GM21619 (cell line): ENCODE data around the gene TRIM7.
"Not testable (repeated sequence)": the region's sequence is repeated elsewhere in the genome, so short reads cannot be mapped to it uniquely, and the experiment has no call there.

ENCODE experiments used
- ATAC-seq: cut with Tn5 transposase; IDR thresholded peaks from one replicate; pipeline ENCODE4 v1.9.1; 2021; ENCODE audit not compliant: unreplicated experiment

The TRIM7 gene

DNA sequence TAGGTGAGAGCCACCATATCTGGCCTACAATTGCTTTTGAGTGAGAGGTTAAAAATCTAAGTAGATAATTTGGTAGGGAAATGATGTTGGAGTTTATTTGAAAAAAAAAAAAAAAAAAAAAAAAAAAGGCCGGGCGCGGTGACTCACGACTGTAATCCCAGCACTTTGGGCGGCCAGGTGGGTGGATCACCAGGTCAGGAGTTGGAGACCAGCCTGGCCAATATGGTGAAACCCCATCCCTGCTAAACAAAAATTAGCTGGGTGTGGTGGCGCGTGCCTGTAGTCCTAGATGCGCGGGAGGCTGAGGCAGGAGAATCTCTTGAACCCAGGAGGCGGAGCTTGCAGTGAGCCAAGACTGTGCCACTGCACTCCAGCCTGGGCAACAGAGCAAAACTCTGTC is 9.3 kb upstream of the TRIM7 start:
- not testable (repeated sequence) for ATAC-seq

DNA sequence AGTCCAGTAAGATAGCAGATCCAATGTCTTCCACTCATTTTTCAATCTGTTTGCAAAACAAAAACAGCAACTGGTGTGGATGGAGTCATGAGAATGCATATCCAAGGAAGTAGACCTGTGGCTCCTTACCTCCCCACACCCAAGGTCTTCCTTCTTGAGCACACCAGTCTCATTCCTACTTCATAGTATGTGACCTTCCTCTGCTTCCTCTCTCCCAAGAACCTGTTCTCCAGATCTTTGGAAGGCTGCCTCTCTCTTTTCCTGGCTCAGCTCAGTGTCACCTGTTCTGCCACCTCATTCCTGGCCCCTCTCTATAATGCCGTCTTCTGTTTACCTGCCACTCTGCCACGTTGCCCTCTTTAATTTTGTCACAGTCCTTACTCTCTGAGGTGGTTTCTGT is 7.9 kb upstream of the TRIM7 start:
- ATAC-seq, result no peak

DNA sequence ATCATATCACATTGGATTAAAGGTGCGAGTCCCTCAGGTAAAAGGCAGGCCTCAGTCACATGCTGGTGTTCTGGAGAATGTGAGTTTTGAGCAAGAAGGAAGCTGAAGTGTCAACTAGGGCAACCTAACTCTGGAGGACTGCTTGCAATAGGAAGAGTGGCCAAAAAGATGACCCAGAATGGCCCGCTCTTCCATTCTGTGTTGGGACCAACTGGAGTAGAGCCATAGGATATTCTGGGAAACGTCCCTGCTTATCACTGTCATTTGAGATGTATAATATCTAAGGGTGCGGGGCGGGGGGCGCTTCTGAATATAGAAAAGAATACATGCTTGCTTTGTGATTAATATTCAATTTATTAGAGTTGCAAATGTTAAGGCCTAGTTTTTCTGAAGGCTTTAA is 7.1 kb upstream of the TRIM7 start:
- ATAC-seq, result no peak

DNA sequence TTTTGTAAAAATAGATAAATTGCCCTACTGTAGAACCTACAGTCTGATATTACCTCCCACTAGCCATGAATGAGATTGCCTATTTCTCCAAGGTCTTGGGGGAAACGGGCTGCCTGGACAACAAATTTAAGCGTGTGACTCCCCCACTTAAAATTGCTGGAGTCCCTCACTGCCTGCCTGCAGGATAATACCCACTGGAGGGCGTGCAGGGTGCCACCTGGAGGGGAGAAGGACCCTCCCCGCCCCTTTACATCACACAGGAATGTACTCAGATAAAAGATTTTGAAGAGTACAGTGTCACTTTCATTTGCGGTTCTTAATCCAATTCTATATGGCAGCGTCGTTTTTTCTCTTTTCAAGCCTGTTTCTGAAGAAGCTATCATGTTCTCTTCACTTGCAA is 6.2 kb upstream of the TRIM7 start:
- ATAC-seq, result no peak

DNA sequence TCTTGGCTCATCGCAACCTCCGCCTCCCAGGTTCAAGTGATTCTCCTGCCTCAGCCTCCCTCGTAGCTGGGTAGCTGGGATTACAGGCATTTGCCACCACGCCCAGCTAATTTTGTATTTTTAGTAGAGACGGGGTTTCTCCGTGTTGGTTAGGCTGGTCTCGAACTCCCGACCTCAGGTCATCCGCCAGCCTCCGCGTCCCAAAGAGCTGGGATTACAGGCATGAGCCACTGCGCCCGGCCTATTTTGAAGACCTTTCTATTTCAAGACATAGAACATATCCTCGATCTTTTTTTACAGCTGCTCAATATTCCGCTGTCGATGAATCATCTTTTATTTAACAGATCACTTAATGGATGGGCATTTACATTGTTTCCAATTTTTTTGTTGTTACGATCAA is 5.7 kb upstream of the TRIM7 start:
- not testable (repeated sequence) for ATAC-seq

DNA sequence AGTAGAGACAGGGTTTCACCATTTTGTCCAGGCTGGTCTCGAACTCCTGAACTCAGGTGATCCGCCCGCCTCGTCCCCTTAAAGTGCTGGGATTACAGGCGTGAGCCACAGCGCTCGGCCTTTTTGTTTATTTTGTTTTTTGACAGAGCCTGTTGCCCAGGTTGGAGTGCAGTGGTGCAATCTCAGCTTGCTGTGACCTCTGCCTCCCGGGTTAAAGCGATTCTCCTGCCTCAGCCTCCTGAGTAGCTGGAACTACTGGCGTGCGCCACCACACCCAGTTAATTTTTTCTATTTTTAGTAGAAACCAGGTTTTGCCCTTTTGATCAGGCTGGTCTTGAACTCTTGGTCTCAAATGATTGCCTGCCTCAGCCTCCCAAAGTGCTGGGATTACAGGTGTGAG is 5.2 kb upstream of the TRIM7 start:
- ATAC-seq, result not testable (repeated sequence)

DNA sequence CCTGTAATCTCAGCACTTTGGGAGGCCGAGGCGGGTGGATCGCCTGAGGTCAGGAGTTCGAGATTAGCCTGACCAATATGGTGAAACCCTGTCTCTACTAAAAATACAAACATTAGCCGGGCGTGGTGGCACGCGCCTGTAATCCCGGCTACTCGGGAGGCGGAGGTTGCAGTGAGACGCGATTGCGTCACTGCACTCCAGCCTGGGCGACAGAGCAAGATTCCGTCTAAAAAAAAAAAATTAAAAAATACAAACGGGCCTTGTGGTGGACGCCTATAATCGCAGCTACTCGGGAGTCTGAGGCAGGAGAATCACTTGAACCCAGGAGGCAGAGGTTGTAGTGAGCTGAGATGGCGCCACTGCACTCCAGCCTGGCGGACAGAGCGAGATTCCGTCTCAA is 4.0 kb upstream of the TRIM7 start:
- ATAC-seq, result not testable (repeated sequence)

DNA sequence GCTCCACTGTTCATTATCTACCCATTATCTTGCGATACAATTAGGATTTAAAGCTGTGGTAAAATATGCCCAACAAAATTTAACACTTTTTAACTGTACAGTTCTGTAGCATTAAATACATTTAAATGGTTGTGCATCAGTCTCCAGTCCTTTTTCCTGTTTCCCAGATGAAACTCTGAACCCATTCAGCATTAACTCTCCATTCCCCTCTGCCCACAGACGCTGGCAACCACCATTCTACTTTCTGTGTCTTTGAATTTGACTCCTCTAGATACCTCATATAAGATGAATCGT is 2.9 kb upstream of the TRIM7 start:
- no peak for ATAC-seq

DNA sequence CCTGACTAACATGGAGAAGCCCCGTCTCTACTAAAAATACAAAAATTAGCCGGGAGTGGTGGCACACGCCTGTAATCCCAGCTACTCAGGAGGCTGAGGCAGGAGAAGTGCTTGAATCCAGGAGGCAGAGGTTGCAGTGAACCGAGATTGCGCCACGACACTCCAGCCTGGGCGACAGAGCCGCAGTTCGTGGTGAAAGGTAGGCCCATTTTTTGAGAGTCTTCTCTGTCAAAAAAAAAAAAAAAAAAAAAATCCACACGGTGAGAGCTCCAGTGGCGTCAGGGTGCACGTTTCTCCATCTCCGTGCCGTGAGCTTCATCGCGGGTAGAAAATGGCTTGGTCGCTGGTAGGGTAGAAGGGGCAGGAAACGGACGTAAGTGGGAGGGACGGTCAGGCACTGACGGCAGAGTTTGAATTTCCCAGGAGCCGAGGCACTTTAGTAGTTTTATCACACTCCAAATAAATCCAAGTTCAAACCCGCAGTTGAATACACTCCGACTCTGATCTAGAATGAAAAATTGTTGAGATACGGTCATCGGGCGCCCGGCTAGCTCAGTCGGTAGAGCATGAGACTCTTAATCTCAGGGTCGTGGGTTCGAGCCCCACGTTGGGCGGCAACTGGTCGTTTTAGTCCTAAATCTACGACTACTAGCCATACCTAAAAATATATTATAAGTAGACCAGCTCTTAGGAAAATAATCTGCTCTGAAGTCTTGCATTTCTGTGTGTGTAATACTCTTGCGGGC is 2.4 kb upstream of the TRIM7 start:
- peak; percentile 33 for ATAC-seq

DNA sequence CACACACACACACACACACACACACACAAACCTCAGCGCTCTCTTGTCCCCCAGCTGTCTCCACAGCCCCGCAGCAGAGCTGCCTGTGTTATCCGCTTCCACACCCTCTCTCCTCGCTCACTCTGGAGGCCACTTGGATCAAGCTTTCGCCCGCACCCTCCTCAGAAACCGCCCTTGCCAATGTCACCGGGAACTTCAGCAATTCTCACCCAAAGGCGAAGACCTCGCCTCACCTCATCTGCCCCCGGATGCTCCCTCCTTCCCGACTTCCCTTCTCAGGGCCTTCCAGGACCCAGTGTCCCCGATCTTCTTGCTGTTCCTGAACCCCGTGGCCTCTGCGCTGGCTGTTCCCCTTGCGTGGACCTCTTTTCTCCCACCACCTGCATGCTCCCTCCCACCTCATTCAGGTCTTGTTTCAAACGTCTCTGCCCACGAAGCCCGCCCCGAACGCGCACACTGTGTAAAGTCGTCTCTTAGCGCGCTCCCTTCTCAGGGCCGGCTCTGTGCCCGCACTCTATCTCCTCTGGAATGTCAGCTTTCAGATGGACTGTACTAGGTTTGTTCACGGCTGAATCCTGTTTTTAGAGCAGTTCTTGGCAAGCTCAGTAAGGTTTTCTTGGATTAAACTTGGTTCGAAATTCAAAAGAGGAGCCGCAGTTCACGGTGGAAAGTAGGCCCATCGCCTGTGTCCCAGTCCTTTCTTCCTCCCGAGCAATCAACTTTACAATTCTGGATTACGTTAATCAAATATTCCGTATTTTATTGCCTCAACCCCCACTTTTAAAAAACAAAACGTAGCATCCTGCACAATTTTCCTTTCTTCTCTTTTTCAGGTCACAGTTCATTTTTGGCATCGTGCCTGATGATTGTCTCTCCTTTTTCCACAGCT is 1.0 kb upstream of the TRIM7 start:
- ATAC-seq, result no peak

DNA sequence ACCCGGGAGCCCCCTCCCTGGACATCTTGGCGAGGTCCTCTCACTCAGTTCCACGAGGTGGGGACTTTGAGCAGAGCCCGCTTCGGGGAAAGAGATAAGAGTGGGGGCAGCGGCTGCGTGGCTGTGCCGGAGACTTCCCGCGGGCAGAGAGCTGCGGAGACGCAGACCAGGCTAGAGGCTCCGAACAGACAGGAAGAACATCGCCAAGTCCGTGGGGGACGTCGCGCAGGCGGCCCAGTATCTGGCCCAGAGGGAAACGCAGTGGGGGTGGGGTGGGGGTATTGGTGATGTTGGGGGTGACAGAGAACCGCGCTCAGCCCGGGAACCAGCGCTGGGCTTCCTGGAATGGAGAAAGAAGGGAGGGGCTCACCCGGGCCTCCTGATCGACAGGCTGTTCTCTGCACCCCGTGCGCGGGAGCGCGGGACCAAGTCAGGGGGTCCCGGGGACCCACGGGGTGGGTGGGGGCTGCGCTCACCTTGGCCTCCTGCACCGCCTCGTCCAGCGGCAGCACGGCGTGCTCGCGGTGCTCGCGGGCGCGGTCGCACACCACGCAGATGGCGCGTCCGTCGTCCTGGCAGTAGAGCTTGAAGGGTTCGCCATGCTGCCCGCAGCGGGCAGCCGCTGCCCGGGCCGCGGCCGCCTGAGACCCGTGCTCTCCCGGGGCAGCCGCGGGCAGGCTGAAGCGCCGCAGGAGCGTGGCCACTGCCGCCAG is 727 bp downstream of the TRIM7 start:
- ATAC-seq, result no peak

DNA sequence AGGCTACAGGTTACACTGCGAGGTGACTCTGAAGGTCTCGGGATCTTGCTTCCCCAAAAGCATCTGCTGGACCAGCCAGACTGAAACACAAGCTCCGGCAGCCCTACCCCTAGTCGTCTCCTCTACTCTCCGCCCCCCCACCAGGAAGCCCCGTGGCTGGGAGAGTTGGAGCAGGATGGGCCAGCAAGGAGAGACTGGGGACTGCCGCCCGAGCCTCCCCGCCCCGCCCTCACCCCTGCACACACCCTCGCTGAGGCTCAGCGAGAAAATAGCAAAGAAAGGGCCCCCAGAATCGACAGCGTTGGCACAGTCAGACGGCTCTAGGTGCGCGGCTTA is 1.3 kb downstream of the TRIM7 start:
- ATAC-seq, result no peak

DNA sequence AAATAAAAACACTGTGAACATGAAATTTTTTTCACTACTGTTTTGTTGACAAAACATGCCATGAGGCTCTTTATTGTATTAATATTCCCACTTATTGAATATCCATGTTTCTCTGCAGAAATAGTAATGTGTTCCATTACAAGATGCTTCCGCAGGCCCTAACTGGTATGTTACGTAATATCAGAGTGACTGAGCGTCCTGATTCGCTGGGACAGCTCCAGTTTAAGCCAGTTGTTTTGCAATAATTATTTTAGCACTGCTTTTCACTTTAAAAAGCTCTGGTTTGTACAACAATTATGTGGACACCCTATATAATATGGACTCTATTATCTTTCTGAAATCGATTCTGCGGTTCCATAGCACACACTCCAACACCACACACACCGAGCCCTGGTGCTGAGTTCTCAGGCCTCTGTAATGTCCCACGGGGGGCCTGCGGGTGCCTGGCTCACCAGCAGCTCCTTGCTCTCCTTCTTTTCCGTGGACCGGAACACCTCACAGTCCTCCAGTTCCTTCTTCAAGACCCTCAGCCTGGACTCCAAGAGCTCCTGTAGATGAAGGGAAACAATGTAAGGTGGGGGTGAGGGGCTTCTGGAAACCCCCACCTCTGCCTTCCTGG is 1.8 kb downstream of the TRIM7 start:
- ATAC-seq, result no peak

DNA sequence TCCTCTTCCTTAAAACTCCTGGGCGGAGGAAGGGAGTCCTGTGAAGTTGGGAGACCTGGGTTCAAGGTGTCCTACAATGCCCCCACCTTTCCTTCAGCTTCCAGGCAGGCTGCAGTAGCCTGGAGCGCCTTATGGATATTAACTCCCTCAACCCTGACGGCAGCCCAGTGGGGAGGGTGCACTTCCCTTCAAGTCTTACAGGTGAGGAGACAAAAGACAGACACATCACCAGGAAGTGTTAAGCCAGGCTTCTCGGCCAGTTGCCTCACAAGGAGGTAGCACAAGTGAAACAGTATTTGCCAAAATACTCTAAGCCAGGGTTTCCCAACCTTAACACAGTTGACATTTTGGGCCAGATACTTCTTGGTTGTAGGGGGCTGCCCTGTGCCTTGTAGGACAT is 4.2 kb downstream of the TRIM7 start:
- ATAC-seq, result no peak

DNA sequence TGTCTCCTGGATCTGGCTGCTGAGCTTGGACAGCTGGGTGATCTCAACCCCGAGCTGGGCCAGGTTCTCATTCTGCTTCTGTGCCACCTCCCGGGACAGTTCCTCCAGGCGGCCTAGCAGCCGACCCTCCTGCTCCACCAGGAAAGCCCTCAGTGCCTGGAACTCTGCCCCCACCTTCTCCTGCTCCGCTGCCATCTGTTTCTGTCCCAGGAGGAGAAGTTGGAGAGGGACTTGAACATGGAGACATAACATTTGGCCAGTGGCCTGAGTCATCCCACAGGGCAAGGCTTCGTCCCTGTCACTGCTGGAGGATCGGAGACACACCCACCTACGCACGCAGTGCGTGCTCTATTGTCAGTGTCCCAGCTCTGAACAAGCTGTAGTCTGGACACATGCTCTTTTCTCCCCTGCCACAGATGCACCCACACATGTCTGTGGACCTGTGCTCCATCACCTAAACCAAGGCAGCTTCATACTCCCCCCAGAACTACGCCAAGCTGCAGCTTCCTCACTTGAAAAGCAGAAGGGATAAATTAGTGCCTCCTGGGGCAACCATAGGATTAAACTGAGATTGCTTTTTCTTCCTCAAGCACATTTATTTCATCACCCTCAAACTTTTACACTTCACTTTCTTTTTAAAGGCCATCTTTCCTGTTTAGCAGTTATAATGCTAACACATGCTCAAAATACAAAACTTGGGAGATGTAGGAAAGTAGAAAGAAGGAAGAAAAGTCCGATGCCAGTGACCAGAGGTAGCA is 4.9 kb downstream of the TRIM7 start:
- ATAC-seq, result no peak

DNA sequence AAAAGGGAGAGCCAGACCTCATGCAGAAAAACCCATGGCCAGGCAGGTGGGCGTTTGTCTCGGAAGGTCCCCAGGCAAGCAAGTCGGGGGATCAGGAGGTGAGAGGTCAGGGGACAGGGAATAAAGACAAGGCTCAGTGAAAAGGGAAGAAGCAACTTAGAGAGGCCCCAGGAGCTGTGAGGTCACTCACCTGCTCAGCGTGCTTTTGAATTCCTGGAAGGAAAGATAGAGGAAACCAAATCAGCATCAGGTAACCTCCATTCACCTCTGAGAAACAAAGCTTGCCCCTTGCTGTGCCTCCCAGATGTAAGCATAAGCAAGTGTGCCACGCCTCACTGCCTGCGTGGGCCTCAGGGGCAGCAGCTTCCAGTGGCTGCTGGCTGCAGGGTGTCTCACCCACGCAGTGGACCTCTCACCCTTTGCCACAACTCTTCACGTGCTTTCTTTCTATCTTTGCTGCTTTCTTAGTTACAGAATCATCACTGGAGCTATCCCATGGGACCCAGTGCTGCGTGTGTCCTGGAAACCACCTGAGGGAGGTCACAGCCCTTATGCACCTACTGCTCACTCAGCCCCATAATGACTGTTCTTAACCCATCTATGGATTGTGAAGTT is 6.0 kb downstream of the TRIM7 start:
- peak; percentile 58 for ATAC-seq

DNA sequence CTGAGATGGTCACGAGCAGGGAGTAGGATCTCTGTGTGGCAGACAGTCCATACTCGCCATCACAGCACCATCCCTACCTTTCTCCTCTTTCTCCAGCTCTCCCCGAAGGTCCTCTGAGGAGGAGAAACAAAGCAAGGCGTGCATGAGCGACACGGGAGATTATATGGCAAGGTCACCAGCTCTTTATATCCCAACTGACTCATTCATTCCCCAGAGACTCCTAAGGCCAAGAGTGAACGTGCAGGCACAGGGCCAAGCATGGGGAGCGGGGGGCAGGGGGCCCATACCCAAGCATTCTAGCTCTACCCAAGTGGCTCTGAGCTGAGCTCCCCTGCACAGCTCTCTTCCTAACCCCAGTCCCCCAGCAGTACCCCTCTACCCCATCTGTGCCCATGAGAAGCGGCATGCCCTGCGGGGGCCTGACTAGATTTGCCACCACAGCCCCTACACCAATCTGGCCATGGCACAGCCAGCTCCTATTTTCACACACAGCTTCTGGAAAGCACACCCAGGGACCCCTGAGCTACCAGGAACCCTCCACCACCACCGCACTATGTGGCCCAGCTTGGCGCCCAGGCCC is 6.8 kb downstream of the TRIM7 start:
- no peak for ATAC-seq

DNA sequence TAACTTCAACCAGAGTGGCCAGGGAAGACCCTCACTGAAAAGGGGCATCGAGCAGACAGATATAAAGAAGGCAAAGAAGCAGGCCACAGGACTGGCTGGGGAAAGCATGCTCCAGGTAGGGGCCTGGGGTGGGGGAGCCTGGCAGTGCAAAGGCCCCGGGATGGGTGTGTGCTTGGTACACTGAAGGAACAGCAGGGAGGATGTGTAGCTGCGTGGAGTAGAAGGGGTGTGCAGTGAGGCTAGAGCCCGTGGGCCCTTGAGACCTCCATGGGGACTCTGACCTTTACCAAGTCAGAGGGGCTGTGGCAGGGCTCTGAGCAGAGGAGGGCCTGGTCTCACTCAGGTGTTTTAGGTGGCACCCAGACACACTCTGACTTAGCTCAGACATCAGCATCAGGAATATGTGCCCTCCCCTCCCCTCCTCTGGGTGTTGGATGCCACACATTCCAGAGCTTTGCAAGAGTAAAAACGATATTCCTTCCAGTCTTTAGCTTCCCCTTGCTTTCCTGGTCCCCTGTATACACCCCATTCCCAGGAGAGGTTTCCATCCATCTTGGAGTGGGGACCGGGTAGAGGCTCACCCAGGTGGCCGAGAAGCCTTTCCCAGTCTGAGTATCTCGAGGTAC is 7.6 kb downstream of the TRIM7 start:
- ATAC-seq, result no peak

DNA sequence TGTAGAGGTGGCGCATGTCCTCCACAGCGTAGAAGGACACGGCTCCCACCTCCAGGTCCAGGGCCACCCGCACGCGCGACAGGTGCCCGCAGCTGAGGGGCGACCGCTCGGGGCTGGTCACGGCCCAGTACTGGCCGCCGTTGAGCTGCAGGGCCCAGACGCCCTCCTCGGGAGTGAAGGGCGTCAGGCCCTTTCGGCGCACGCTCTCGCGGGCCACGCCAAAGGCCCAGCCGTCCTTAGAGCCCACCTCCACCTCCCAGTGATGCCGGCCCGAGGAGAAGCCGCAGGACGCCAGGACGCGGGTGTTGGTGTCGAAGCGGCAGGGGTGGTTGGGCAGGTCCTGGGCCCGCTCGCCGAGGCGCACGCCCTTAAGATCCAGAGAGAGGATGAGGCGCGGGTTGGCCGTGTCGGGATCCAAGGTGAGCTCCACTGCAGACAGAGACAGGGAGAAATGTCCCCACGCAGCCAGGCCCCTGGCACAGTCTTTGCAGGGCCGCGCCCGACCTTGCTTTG is 9.7 kb downstream of the TRIM7 start:
- ATAC-seq, result no peak
